C4-2B (cell line): ENCODE data around the gene COL4A4.
"Not testable (repeated sequence)": the region's sequence is repeated elsewhere in the genome, so short reads cannot be mapped to it uniquely, and the experiment has no call there.

Experiments
- H3K27ac ChIP-seq: fragments of 450-650 bp; 2 replicates; pipeline ENCODE4 v1.5.1; 2017
- ZFX ChIP-seq: fragments of 450-650 bp; IDR thresholded peaks from 2 replicates; pipeline ENCODE4 v1.6.1; 2017
- TF ChIP-seq, protein P1 (sequence below): fragments of 450-650 bp; conservative IDR thresholded peaks from 2 replicates; pipeline ENCODE4 v1.5.1; 2017; ENCODE audit warnings: mild to moderate bottlenecking

The COL4A4 gene

GRCh38 chr2:227097495-227098161 lies 66.4 kb downstream of the COL4A4 start:
- no peak overlapping the region for H3K27ac ChIP-seq
- TF ChIP-seq ZFX = no peak
- TF ChIP-seq, protein P1, sequence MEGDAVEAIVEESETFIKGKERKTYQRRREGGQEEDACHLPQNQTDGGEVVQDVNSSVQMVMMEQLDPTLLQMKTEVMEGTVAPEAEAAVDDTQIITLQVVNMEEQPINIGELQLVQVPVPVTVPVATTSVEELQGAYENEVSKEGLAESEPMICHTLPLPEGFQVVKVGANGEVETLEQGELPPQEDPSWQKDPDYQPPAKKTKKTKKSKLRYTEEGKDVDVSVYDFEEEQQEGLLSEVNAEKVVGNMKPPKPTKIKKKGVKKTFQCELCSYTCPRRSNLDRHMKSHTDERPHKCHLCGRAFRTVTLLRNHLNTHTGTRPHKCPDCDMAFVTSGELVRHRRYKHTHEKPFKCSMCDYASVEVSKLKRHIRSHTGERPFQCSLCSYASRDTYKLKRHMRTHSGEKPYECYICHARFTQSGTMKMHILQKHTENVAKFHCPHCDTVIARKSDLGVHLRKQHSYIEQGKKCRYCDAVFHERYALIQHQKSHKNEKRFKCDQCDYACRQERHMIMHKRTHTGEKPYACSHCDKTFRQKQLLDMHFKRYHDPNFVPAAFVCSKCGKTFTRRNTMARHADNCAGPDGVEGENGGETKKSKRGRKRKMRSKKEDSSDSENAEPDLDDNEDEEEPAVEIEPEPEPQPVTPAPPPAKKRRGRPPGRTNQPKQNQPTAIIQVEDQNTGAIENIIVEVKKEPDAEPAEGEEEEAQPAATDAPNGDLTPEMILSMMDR = no peak

GRCh38 chr2:227095346-227095745 lies 68.7 kb downstream of the COL4A4 start:
- no peak overlapping the region for H3K27ac ChIP-seq
- TF ChIP-seq, protein P1 = no peak
- TF ChIP-seq ZFX = no peak

GRCh38 chr2:227082286-227082685 lies 81.7 kb downstream of the COL4A4 start:
- no peak overlapping the region for H3K27ac ChIP-seq
- TF ChIP-seq, protein P1 = no peak
- no peak for TF ChIP-seq ZFX

GRCh38 chr2:227079726-227080125 lies 84.3 kb downstream of the COL4A4 start:
- TF ChIP-seq ZFX = no peak
- TF ChIP-seq, protein P1 = no peak
- H3K27ac ChIP-seq = no peak overlapping the region

- H3K27ac ChIP-seq = not testable (repeated sequence)
Measured at GRCh38 chr2:227065065-227065464, 98.9 kb downstream of the COL4A4 start.

DNA sequence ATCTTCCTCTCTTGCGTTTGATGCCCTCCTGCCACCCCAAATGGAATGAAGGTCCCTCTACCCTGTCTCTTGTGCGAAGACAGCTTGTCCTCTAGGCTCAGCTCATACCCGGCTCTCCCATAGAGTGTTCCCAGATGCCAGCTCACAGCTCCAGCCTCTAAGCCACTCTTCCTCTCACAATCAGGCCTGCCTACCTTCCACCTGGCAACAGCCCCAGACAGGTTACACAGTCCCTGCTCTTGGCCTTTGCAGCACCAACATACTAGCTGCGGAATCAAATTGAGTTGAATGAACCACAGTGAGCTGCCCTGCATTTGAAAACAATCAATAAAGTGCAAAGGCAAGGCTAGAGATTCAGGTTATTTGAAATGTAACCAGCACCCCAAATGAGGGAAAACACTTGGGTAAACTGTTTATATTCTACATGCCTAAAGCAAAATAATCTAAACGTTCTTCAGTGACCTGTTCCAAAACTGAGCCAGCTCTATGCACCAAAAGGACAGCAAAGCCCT lies 105.1 kb downstream of the COL4A4 start:
- H3K27ac ChIP-seq = no peak overlapping the region
- no peak for TF ChIP-seq ZFX
- TF ChIP-seq, protein P1 = no peak

GRCh38 chr2:227057743-227058447 lies 106.1 kb downstream of the COL4A4 start:
- TF ChIP-seq, protein P1 = no peak
- TF ChIP-seq ZFX = no peak

More at GRCh38 chr2:227057743-227058447, 106.1 kb downstream of the COL4A4 start:
- no peak overlapping the region for H3K27ac ChIP-seq
